Panc1 (cell line): ENCODE measurements around the gene COLGALT1. TPM values are rescaled to one million over a fixed set of nuclear protein-coding genes. Genes with fewer than 3 reads are reported as not detected.
A peak's percentile ranks its signal among the peaks of the same experiment; 100 is the strongest.

ENCODE experiments used
- ATAC-seq: fragments of 200-7000 bp; cut with Tn5 transposase; 2 replicates; pipeline ENCODE4 v1.9.1; 2020; ENCODE audit warnings: mild to moderate bottlenecking, moderate library complexity
- BruUV-seq: library from RNA; stranded (reverse); fragments of 400-500 nt; replicated peaks from 2 replicates; lab custom pipeline; 2021; lab: Mats Ljungman, UMichigan
- CTCF ChIA-PET: fragments of 300-600 bp; sonication (Branson Sonifier 250); formaldehyde crosslinking; loops from one replicate; lab custom pipeline; 2022; ENCODE audit warnings: antibody characterized with exemption; lab: Charles Lee
- POLR2A ChIA-PET: fragments of 300-600 bp; sonication (Branson Sonifier 250); formaldehyde crosslinking; loops from one replicate; lab custom pipeline; 2022; ENCODE audit warnings: antibody characterized with exemption; lab: Charles Lee
- DNase-seq: peaks from one replicate; pipeline ENCODE4 v3.0.0-alpha.2; 2010; ENCODE audit warnings: low read depth, low spot score
- H3K27ac ChIP-seq: 2 replicates; pipeline ENCODE4 v1.5.1; 2011; ENCODE audit warnings: mild to moderate bottlenecking, low read length, inconsistent platforms
- H3K27me3 ChIP-seq: fragments of 200-500 bp; sonication (Bioruptor generic); 2 replicates; pipeline ENCODE4 v1.6.0; 2014; ENCODE audit warnings: low read length, inconsistent platforms; ENCODE audit not compliant: control insufficient read depth, insufficient read depth
- H3K36me3 ChIP-seq: fragments of 200-500 bp; sonication (Bioruptor generic); 2 replicates; pipeline ENCODE4 v1.5.1; 2014; ENCODE audit warnings: inconsistent platforms, mild to moderate bottlenecking, low read length, moderate library complexity; ENCODE audit not compliant: control insufficient read depth, insufficient read depth
- H3K4me1 ChIP-seq: 2 replicates; pipeline ENCODE4 v1.5.1; 2011; ENCODE audit warnings: inconsistent platforms, mild to moderate bottlenecking, low read length, moderate library complexity; ENCODE audit not compliant: control insufficient read depth, insufficient read depth
- H3K4me3 ChIP-seq, 2 experiments: 2 replicates each; pipeline ENCODE4 v1.5.1; 2011 to 2012; ENCODE audit warnings: low read depth in 2 of 2, low read length in 2 of 2, mild to moderate bottlenecking in 2 of 2, inconsistent platforms in 1 of 2, moderate library complexity in 1 of 2
- H3K9me3 ChIP-seq: fragments of 200-500 bp; sonication (Bioruptor generic); 2 replicates; pipeline ENCODE4 v1.5.1; 2014; ENCODE audit warnings: low read depth, mild to moderate bottlenecking, inconsistent platforms, low read length, moderate library complexity; ENCODE audit not compliant: control insufficient read depth, insufficient read depth
- POLR2AphosphoS5 ChIP-seq: IDR thresholded peaks from 2 replicates; pipeline ENCODE4 v1.6.1; 2012; ENCODE audit warnings: mild to moderate bottlenecking, low read depth, low read length, moderate library complexity
- REST ChIP-seq, 2 experiments: IDR thresholded peaks; 2 replicates each; pipeline ENCODE4 v1.6.1; 2011 to 2012; ENCODE audit warnings: low read depth in 2 of 2, control low read depth in 1 of 2, low read length in 1 of 2, mild to moderate bottlenecking in 1 of 2, moderate library complexity in 1 of 2; ENCODE audit not compliant: insufficient read depth in 1 of 2
- SIN3A ChIP-seq: IDR thresholded peaks from 2 replicates; pipeline ENCODE4 v1.6.1; 2012; ENCODE audit warnings: low read depth, mild to moderate bottlenecking, low read length, moderate library complexity, borderline replicate concordance; ENCODE audit not compliant: insufficient read depth
- TCF7L2 ChIP-seq: IDR thresholded peaks from 2 replicates; pipeline ENCODE4 v1.6.1; 2011; ENCODE audit warnings: mild to moderate bottlenecking, low read depth, low read length, inconsistent platforms
- in situ Hi-C: cut with HindIII; loops from 2 replicates; pipeline ENCODE4 v1.10.0; 2016; ENCODE audit warnings: low sequenced_read_pairs, low pct_unique_long_range_greater_than_20kb
- intact Hi-C: fragments of 100-400 bp; cut with micrococcal nuclease; formaldehyde crosslinking; loops from one replicate; pipeline ENCODE4 v1.10.0; 2022; ENCODE audit not compliant: unreplicated experiment
- total RNA-seq: library from RNA; stranded (reverse); gene quantifications from one replicate; pipeline ENCODE4 v1.2.1, GENCODE V29; 2021; ENCODE audit not compliant: unreplicated experiment
- TF ChIP-seq, protein P1 (sequence below): fragments of 450-650 bp; IDR thresholded peaks from 2 replicates; pipeline ENCODE4 v1.5.1; 2017; ENCODE audit warnings: mild to moderate bottlenecking

The COLGALT1 gene
- total RNA-seq, 1 experiment from 2014 or later, result 97.2 TPM

GRCh38 chr19:17529239-17530158, 25.9 kb upstream of the COLGALT1 start:
- POLR2A ChIA-PET, result interaction anchor here (0.7 kb wide), 1 partner anchor 71 kb away, joined by 17 read pairs; no protein-coding TSS in a partner anchor
- in situ Hi-C loops (no loop called here), intact Hi-C loops (no loop called here)
- H3K9me3 ChIP-seq, result no peaks in the 10 kb centered on the region
- H3K27ac ChIP-seq, result no peak overlapping the region
- BruUV-seq, result no TSS peak
- no peak for TF ChIP-seq POLR2AphosphoS5
- no peak for TF ChIP-seq TCF7L2
- TF ChIP-seq REST (IDR thresholded peaks at IDR 0.05; ENCODE audit: insufficient read depth in 1 of 2, low read depth in 2 of 2, low read length in 1 of 2), result no peak
- TF ChIP-seq, protein P1, sequence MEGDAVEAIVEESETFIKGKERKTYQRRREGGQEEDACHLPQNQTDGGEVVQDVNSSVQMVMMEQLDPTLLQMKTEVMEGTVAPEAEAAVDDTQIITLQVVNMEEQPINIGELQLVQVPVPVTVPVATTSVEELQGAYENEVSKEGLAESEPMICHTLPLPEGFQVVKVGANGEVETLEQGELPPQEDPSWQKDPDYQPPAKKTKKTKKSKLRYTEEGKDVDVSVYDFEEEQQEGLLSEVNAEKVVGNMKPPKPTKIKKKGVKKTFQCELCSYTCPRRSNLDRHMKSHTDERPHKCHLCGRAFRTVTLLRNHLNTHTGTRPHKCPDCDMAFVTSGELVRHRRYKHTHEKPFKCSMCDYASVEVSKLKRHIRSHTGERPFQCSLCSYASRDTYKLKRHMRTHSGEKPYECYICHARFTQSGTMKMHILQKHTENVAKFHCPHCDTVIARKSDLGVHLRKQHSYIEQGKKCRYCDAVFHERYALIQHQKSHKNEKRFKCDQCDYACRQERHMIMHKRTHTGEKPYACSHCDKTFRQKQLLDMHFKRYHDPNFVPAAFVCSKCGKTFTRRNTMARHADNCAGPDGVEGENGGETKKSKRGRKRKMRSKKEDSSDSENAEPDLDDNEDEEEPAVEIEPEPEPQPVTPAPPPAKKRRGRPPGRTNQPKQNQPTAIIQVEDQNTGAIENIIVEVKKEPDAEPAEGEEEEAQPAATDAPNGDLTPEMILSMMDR, result no peak
- no peak for TF ChIP-seq SIN3A
- CTCF ChIA-PET, result interaction anchor here (0.6 kb wide), 1 partner anchor 106 kb away, joined by 4 read pairs; no protein-coding TSS in a partner anchor
- H3K27me3 ChIP-seq, result no peaks in the 10 kb centered on the region
- H3K36me3 ChIP-seq, result no peaks in the 10 kb centered on the region
- no peaks in the 10 kb centered on the region; the same call in 1 of the 2 replicates for H3K4me1 ChIP-seq
- no peak for ATAC-seq
- no peak overlapping the region for H3K4me3 ChIP-seq
- DNase-seq, result no peak

DNA sequence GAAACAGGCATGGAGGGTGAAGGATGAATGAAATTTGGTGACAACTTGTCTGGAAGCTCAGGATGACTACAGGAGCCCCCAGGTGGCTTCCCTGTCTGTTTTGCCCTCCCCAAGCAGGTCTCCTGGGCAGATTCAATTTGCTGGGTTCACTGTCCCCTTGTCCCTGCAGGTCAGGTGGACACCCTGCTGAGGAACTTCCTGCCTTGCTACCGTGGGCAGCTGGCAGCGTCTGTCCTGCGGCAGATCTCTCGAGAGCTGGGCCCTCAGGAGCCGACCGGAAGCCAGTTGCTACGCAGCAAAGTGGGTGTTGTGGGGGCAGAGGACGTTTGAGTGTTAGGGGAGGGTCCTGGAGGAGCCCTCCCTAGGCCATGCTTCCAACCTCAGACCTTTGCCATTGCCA, 24.9 kb upstream of the COLGALT1 start:
- CTCF ChIA-PET, result interaction anchor here (0.7 kb wide), 1 partner anchor 73 kb away, joined by 4 read pairs; no protein-coding TSS in a partner anchor
- Histone ChIP-seq H3K4me3 (no peak overlapping the region), H3K36me3 (no peaks in the 10 kb centered on the region), H3K27me3 (no peaks in the 10 kb centered on the region), H3K9me3 (no peaks in the 10 kb centered on the region), H3K27ac (peak overlapping the region; percentile 65; the same call in 1 of the 2 replicates), H3K4me1 (no peaks in the 10 kb centered on the region; the same call in 1 of the 2 replicates)
- TF ChIP-seq, protein P1, result no peak
- TF ChIP-seq TCF7L2 (no peak), REST (IDR thresholded peaks at IDR 0.05; ENCODE audit: insufficient read depth in 1 of 2, low read depth in 2 of 2, low read length in 1 of 2) (no peak), SIN3A (no peak), POLR2AphosphoS5 (no peak)
- DNase-seq, result no peak
- no TSS peak for BruUV-seq
- POLR2A ChIA-PET, result interaction anchor here (0.7 kb wide), 1 partner anchor 72 kb away, joined by 17 read pairs; no protein-coding TSS in a partner anchor
- intact Hi-C loops (no loop called here), in situ Hi-C loops (no loop called here)
- peak; percentile 80 for ATAC-seq
